H1 (cell line): ENCODE measurements around the gene PITPNM1. TPM values are rescaled to one million over a fixed set of nuclear protein-coding genes. Genes with fewer than 3 reads are reported as not detected.

Experiments used
- polyA plus RNA-seq, 7 experiments: library from polyadenylated mRNA; depleted of rRNA in 3 of 7; stranded (reverse) in 5 of 7; unstranded in 2 of 7; fragments of >200 nt in 5 of 7; fragments of 200-250 nt in 2 of 7; gene quantifications; 1 replicate in 5 of 7; 2 replicates in 1 of 7; 4 replicates in 1 of 7; pipeline versions ENCODE4 v1.2.1 to v1.2.3, GENCODE V29; 2011 to 2013; ENCODE audit warnings: missing spikeins in 2 of 7, mixed read lengths in 2 of 7
- total RNA-seq: library from RNA; stranded (reverse); fragmentation: NEBNext Ultra II Directional; extraction: Animal tissue kit (Norgen Biotek cat#: 25700); gene quantifications from 2 replicates; pipeline ENCODE4 v1.2.1, GENCODE V29; 2021
- TF ChIP-seq, protein P1 (sequence below): IDR thresholded peaks from 2 replicates; pipeline ENCODE4 v1.6.1; 2011; ENCODE audit warnings: low read length, improper control_type of control experiment

The PITPNM1 gene
- total and polyA plus RNA-seq, 2 of the 8 experiments (the other 6 are each of a cell fraction or from before 2014, with no cell fraction given), result 27.2 to 52.7 TPM

DNA sequence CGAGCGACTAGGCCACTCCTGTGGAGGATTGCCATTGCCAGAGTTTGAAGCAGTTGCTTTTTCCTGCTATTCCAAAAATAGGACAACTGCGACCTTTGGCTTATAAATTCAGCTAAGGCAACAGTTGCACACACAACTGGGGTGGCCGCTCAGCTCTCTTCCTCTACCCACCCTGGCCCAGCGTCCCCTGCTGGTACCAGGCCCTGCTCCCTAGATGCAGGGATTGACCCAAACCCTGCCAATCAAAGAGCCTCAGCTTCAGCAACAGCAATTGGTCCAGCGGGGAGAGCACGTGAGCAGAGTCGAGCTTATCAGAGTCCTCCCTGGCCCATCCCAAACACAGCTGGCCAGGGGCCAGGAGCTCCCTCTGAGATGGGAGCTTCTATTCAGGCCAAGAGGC is 40.1 kb upstream of the PITPNM1 start (continued):
- TF ChIP-seq, protein P1, sequence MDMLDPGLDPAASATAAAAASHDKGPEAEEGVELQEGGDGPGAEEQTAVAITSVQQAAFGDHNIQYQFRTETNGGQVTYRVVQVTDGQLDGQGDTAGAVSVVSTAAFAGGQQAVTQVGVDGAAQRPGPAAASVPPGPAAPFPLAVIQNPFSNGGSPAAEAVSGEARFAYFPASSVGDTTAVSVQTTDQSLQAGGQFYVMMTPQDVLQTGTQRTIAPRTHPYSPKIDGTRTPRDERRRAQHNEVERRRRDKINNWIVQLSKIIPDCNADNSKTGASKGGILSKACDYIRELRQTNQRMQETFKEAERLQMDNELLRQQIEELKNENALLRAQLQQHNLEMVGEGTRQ, result peak; percentile 66
